ENCODE measurements around the gene ATAT1. TPM values are rescaled to one million over a fixed set of nuclear protein-coding genes. Genes with fewer than 3 reads are reported as not detected.

The ATAT1 gene
- total and polyA plus RNA-seq, 4 donors: 18.7 to 184 (median 101) TPM

GRCh38 chr6:30598912-30599624 lies 27.6 kb upstream of the ATAT1 start:
- no peak overlapping the region for H3K27ac ChIP-seq (ENCODE audit: low read depth, low read length)
- WGBS (ENCODE audit: insufficient coverage): 81% methylated on average over 8 of the region's 12 CpGs
- no peaks in the 10 kb centered on the region for H3K27me3 ChIP-seq (ENCODE audit: control insufficient read depth, insufficient read depth, low read length)
- H3K4me1 ChIP-seq (ENCODE audit: control insufficient read depth, insufficient read depth, low read length): no peaks in the 10 kb centered on the region
- no peak overlapping the region for H3K4me3 ChIP-seq (ENCODE audit: low read depth, low read length)
- peaks cover 58% of the 10 kb centered on the region for H3K36me3 ChIP-seq (ENCODE audit: control insufficient read depth, insufficient read depth, low read length)
- no peak for DNase-seq (ENCODE audit: low read depth in 4 of 6, low spot score in 6 of 6)
- H3K9me3 ChIP-seq (ENCODE audit: control insufficient read depth, insufficient read depth, low read length): no peaks in the 10 kb centered on the region

GRCh38 chr6:30599625-30600324 lies 26.9 kb upstream of the ATAT1 start:
- WGBS (ENCODE audit: insufficient coverage): 92% methylated on average over 9 of the region's 13 CpGs
- Histone ChIP-seq H3K36me3 (ENCODE audit: control insufficient read depth, insufficient read depth, low read length) (peaks cover 59% of the 10 kb centered on the region), H3K27ac (ENCODE audit: low read depth, low read length) (no peak overlapping the region), H3K27me3 (ENCODE audit: control insufficient read depth, insufficient read depth, low read length) (no peaks in the 10 kb centered on the region), H3K4me1 (ENCODE audit: control insufficient read depth, insufficient read depth, low read length) (no peaks in the 10 kb centered on the region), H3K4me3 (ENCODE audit: low read depth, low read length) (no peak overlapping the region), H3K9me3 (ENCODE audit: control insufficient read depth, insufficient read depth, low read length) (no peaks in the 10 kb centered on the region)
- no peak for DNase-seq (ENCODE audit: low read depth in 4 of 6, low spot score in 6 of 6)

- DNase-seq (ENCODE audit: low read depth in 4 of 6, low spot score in 6 of 6): peak in 1 of 6 donors; percentile 40
Observed at GRCh38 chr6:30600451-30600961, 26.2 kb upstream of the ATAT1 start.

DNA sequence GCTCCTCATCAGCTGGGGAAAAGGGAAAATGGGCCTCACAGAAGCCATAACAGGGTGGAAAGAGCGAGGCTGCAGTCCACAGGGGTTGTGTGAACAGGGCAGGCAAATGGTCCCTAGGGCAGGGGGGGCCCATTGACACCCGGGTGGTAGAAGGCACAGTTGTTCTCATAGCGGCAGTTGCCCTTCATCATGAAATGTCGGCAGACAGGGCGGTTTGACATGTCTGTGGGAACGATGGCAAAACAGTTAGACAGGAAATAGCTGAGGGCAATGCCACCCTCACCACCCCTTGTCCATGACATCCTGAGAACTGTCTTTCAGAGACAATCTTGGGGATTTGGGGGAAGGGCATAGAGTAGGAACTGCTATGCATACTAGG lies 25.2 kb upstream of the ATAT1 start:
- Histone ChIP-seq H3K9me3 (ENCODE audit: control insufficient read depth, insufficient read depth, low read length) (no peaks in the 10 kb centered on the region), H3K27me3 (ENCODE audit: control insufficient read depth, insufficient read depth, low read length) (no peaks in the 10 kb centered on the region), H3K4me1 (ENCODE audit: control insufficient read depth, insufficient read depth, low read length) (no peaks in the 10 kb centered on the region), H3K36me3 (ENCODE audit: control insufficient read depth, insufficient read depth, low read length) (peaks cover 70% of the 10 kb centered on the region), H3K4me3 (ENCODE audit: low read depth, low read length) (no peak overlapping the region), H3K27ac (ENCODE audit: low read depth, low read length) (no peak overlapping the region)
- DNase-seq (ENCODE audit: low read depth in 4 of 6, low spot score in 6 of 6): no peak
- 81% methylated on average over 6 of the region's 6 CpGs for WGBS (ENCODE audit: insufficient coverage)

More at GRCh38 chr6:30600451-30600961, 26.2 kb upstream of the ATAT1 start:
- no peak overlapping the region for H3K4me3 ChIP-seq (ENCODE audit: low read depth, low read length)
- no peaks in the 10 kb centered on the region for H3K4me1 ChIP-seq (ENCODE audit: control insufficient read depth, insufficient read depth, low read length)
- H3K27me3 ChIP-seq (ENCODE audit: control insufficient read depth, insufficient read depth, low read length): no peaks in the 10 kb centered on the region
- WGBS (ENCODE audit: insufficient coverage): 84% methylated on average over 10 of the region's 10 CpGs
- H3K9me3 ChIP-seq (ENCODE audit: control insufficient read depth, insufficient read depth, low read length): no peaks in the 10 kb centered on the region
- H3K27ac ChIP-seq (ENCODE audit: low read depth, low read length): no peak overlapping the region
- peaks cover 61% of the 10 kb centered on the region for H3K36me3 ChIP-seq (ENCODE audit: control insufficient read depth, insufficient read depth, low read length)

DNA sequence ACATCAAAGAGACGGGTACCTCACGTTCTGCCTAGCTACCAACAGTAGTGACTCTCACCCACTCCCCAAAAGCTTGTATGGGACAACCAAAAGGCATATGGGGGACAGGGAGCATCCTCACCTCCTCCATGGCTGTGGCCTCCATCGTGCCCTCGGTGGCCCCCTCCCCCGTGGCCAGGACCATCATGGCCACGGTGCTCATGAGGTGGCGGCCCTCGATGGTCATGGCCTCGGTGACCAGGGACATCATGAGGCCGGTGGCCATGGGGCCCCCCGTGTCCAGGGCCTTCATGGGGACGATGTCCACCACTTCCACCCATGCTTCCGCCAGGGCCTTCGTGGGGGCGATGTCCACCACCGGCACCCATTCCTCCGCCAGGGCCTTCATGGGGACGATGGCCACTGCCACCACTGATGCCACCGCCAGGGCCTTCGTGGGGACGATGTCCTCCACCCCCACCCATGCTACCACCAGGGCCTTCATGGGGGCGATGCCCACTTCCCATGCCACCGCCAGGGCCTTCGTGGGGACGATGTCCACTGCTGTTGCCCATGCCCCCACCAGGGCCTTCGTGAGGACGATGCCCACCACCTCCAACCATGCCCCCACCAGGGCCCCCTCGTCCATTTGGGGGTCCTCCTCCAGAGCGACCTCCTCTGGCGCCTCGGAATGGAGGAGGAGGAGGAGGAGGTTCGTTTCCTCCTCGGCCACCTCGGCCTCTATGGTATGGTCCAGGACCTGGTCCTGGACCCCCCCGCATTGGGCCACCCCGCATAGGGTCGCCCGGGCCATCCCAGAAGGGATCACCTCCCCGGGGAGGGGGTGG lies 24.6 kb upstream of the ATAT1 start:
- Histone ChIP-seq H3K4me3 (ENCODE audit: low read depth, low read length) (no peak overlapping the region), H3K9me3 (ENCODE audit: control insufficient read depth, insufficient read depth, low read length) (no peaks in the 10 kb centered on the region), H3K27ac (ENCODE audit: low read depth, low read length) (no peak overlapping the region), H3K27me3 (ENCODE audit: control insufficient read depth, insufficient read depth, low read length) (no peaks in the 10 kb centered on the region), H3K4me1 (ENCODE audit: control insufficient read depth, insufficient read depth, low read length) (no peaks in the 10 kb centered on the region), H3K36me3 (ENCODE audit: control insufficient read depth, insufficient read depth, low read length) (peaks cover 74% of the 10 kb centered on the region)
- WGBS (ENCODE audit: insufficient coverage): 95% methylated on average over 23 of the region's 39 CpGs
- no peak for DNase-seq (ENCODE audit: low read depth in 4 of 6, low spot score in 6 of 6)

DNA sequence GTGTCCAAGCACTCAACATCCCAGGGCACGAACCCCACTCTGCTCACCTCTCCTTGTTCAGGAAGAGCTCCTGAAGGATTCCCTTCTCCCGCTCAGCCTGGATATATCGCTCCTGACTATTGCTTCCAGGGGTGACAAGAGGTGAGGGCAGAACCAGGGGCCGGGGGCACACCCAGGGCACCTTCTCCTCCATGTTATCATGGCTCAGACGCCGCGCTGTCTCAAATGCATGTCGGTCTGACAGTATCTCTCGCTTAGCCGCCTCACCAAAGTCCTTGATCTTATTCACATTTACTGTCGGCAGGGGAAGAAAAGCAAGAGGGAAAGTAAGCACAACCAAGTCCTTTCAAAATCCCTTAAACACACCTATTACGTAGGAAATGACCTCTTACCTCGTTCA lies 22.7 kb upstream of the ATAT1 start:
- no peak for DNase-seq (ENCODE audit: low read depth in 4 of 6, low spot score in 6 of 6)
- Histone ChIP-seq H3K9me3 (ENCODE audit: control insufficient read depth, insufficient read depth, low read length) (no peaks in the 10 kb centered on the region), H3K36me3 (ENCODE audit: control insufficient read depth, insufficient read depth, low read length) (peaks cover 85% of the 10 kb centered on the region), H3K27ac (ENCODE audit: low read depth, low read length) (no peak overlapping the region), H3K4me1 (ENCODE audit: control insufficient read depth, insufficient read depth, low read length) (no peaks in the 10 kb centered on the region), H3K27me3 (ENCODE audit: control insufficient read depth, insufficient read depth, low read length) (no peaks in the 10 kb centered on the region), H3K4me3 (ENCODE audit: low read depth, low read length) (no peak overlapping the region)
- 96% methylated on average over 13 of the region's 13 CpGs for WGBS (ENCODE audit: insufficient coverage)

GRCh38 chr6:30610065-30610464 lies 16.6 kb upstream of the ATAT1 start:
- Histone ChIP-seq H3K9me3 (ENCODE audit: control insufficient read depth, insufficient read depth, low read length) (no peaks in the 10 kb centered on the region), H3K4me3 (ENCODE audit: low read depth, low read length) (no peak overlapping the region), H3K4me1 (ENCODE audit: control insufficient read depth, insufficient read depth, low read length) (peaks cover 3% of the 10 kb centered on the region), H3K36me3 (ENCODE audit: control insufficient read depth, insufficient read depth, low read length) (peaks cover 36% of the 10 kb centered on the region), H3K27me3 (ENCODE audit: control insufficient read depth, insufficient read depth, low read length) (no peaks in the 10 kb centered on the region), H3K27ac (ENCODE audit: low read depth, low read length) (no peak overlapping the region)
- DNase-seq (ENCODE audit: low read depth in 4 of 6, low spot score in 6 of 6): no peak
- no CpG with 5 or more reads among the region's 4 CpGs for WGBS (ENCODE audit: insufficient coverage)

- no peaks in the 10 kb centered on the region for H3K27me3 ChIP-seq (ENCODE audit: control insufficient read depth, insufficient read depth, low read length)
- peaks cover 24% of the 10 kb centered on the region for H3K36me3 ChIP-seq (ENCODE audit: control insufficient read depth, insufficient read depth, low read length)
- H3K4me3 ChIP-seq (ENCODE audit: low read depth, low read length): no peak overlapping the region
- H3K4me1 ChIP-seq (ENCODE audit: control insufficient read depth, insufficient read depth, low read length): peaks cover 3% of the 10 kb centered on the region
- H3K9me3 ChIP-seq (ENCODE audit: control insufficient read depth, insufficient read depth, low read length): no peaks in the 10 kb centered on the region
- H3K27ac ChIP-seq (ENCODE audit: low read depth, low read length): no peak overlapping the region
- DNase-seq (ENCODE audit: low read depth in 4 of 6, low spot score in 6 of 6): no peak
- 86% methylated on average over 5 of the region's 9 CpGs for WGBS (ENCODE audit: insufficient coverage)
Observed at GRCh38 chr6:30611150-30611855, 15.4 kb upstream of the ATAT1 start.

- H3K36me3 ChIP-seq (ENCODE audit: control insufficient read depth, insufficient read depth, low read length): peaks cover 24% of the 10 kb centered on the region
- DNase-seq (ENCODE audit: low read depth in 4 of 6, low spot score in 6 of 6): no peak
- no peaks in the 10 kb centered on the region for H3K27me3 ChIP-seq (ENCODE audit: control insufficient read depth, insufficient read depth, low read length)
- H3K4me1 ChIP-seq (ENCODE audit: control insufficient read depth, insufficient read depth, low read length): peaks cover 3% of the 10 kb centered on the region
- H3K27ac ChIP-seq (ENCODE audit: low read depth, low read length): no peak overlapping the region
- H3K9me3 ChIP-seq (ENCODE audit: control insufficient read depth, insufficient read depth, low read length): no peaks in the 10 kb centered on the region
- H3K4me3 ChIP-seq (ENCODE audit: low read depth, low read length): no peak overlapping the region
- WGBS (ENCODE audit: insufficient coverage): no CpG with 5 or more reads among the region's 2 CpGs
Observed at GRCh38 chr6:30611856-30612194, 14.8 kb upstream of the ATAT1 start.
